ENCODE results near the gene NXNL2.

NXNL2 gene

GRCh38 chr9:88531920-88532698 is 2.9 kb upstream of the NXNL2 start:
- DNase-seq (ENCODE audit: low spot score) = no peak

GRCh38 chr9:88533951-88534455 is 975 bp upstream of the NXNL2 start:
- DNase-seq (ENCODE audit: low spot score) = no peak

- no peak for DNase-seq (ENCODE audit: low spot score)
Observed at GRCh38 chr9:88535226-88536022, 446 bp downstream of the NXNL2 start.

DNA sequence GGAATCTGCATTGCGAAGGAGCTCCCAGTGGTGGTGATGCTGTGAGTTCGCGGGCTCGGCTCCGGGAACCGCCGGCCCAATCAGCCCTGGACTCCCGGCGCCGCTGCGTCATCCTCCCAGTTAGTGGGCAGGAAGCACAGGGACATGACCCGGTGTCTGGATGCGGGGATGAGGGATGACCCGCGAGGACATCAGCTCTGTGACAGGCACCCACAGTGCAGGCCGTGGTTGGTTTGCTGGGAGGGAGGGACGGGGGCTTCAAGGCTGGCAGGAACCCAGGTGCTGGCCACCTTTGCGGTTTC is 996 bp downstream of the NXNL2 start:
- DNase-seq (ENCODE audit: low spot score) = no peak

DNA sequence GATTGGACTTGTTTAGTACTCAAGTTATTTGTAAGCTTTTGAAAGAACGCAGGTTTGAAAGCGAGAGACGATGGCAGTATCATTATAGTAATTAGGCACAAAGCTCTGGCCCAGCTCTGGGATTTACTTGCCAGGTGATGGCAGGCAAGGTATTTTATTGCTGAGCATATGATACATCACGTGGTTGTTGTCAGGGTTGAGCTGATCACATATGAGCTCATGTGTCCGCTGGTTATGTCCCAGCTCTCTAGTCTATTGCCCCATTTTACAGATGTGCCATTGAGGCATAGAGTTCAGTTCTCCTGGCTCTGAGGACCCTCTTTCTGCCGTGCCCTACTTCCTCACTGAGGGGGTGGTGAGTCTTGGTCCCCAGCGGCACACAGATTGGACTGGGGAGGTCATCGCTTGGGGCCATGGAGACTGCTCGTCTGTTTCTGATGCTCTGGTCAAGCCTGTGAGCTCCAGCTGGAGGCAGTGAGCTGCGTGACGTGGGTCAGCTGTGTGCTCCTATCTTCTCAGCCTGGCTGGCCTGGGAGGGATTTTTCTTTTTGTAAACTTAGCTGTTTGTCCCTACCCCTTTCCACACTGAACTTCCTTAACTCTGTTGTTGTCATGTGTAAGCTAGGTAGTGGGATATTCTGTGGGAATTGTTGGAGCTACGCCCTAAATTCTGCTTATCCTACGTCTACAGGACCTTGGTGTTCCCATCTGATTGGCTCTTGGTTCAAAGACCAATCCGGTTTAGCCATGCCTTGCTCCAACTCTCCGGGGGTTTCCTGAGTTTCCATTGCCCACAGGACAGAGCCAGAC is 2.2 kb downstream of the NXNL2 start:
- DNase-seq (ENCODE audit: low spot score) = no peak

GRCh38 chr9:88537761-88538091 is 2.7 kb downstream of the NXNL2 start:
- DNase-seq (ENCODE audit: low spot score) = peak; percentile 14

DNA sequence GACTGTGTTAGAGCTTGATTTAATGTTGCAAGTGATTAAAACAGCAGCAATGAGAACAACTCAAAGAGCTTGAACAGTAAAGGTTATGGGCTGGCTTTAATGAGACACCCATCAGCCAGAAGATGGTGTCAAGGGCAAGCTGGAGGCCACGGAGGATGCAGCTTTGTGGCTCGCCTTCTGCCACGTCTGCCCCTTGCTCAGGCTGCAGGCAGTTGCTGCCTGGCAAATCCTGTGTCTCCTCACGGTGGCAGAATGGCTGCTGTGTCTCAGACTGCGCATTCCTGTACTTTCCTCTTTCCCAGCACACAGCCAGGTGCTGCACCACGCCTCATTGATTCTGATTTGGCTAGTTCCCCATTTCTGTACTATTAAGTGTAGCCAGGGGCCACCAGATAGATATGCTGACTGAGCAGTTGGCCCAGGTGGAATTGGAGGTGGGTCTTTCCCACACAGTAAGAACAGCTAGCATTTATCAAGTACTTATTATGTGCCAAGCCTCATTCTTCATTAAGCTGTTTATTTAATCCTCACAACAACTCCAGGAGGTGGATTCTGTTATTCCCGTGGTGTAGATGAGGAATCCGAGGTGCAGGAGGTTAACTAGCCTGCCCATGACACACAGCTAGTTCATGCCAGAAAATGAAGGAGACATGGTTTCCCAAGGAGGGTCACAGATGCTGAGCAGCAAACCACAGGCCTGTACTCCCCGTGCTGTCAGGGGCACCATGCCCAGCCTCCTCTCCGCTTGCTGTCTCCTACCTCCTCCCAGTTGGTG is 3.5 kb downstream of the NXNL2 start:
- no peak for DNase-seq (ENCODE audit: low spot score)

- DNase-seq (ENCODE audit: low spot score) = no peak
Observed at GRCh38 chr9:88539246-88539645, 4.3 kb downstream of the NXNL2 start.

DNA sequence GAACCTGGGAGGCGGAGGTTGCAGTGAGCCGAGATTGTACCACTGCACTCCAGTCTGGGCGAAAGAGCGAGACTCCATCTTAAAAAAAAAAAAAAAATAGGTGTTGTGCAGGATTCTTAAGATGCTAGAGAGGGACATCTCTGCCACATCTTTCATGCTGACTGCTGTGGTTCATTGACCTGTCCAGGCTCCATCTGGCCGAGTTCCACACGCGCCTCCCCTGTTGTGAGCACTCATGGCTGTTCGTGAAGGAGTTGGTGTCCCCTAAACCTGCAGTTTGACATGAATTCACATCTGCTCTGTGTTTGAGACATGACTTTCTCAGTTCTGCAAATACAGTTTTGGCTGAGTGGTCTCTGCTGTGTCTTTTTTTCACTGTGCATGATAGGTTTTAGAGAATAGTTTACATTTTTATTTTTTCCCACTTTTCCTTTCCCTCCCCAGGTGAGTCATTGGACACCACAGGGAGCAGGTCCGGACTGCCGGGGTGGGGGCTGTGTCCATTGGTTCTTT is 5.3 kb downstream of the NXNL2 start:
- DNase-seq (ENCODE audit: low spot score) = no peak

GRCh38 chr9:88544245-88544644 is 9.3 kb downstream of the NXNL2 start:
- no peak for DNase-seq (ENCODE audit: low spot score)

GRCh38 chr9:88551546-88552137 is 16.7 kb downstream of the NXNL2 start:
- no peak for DNase-seq (ENCODE audit: low spot score)

DNA sequence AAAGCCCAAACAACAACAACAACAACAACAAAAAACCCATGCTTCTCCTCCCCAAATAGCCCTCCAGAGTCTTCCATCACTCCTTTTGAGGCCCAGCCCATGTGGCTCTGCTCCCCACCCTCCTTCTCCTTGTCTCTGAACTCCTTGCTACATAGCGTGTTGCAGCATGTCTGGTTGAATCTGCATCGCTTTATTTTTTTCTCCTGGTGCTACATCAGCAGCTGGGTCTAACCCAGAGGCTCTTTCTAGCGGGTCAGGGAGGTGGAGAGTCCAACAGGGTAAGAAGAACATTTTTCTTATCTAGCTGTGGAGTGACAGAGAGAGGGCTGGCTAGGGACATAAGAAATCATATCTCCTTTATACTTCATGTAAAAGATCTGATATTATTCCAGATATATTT is 18.4 kb downstream of the NXNL2 start:
- no peak for DNase-seq (ENCODE audit: low spot score)

DNA sequence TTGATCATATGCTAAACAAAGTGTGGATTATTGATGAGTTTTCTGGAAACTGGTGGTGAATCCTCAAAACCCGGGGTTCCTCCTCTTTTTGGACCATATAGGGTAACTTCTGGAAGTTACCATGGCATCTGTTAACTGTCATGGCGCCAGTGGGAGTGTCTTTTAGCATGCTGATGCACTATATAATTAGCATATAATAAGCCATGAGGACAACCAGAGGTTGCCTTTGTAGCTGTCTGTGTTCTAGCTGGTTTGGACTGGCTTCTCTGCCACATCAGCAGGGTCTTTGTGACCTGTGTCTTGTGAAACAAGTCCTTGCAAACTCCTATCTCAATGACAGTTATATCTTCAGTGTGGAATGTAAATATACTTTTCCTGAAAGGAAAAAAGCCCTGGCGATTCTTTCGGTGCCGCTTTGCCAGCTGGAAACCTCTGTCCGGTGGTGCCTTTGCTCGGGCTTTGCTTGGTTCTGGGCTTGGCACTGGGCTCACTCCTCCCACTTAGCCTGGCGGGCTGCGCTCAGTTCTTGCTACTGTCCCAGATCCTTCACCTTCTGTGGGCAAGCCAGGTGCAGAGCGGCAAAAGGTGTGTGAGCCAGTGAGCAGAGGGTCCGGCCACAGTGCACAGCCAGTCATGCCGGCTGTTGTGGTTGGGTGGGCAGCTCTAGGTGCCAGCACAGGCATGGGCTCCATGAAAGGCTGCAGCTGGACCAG is 20.4 kb downstream of the NXNL2 start:
- no peak for DNase-seq (ENCODE audit: low spot score)

DNA sequence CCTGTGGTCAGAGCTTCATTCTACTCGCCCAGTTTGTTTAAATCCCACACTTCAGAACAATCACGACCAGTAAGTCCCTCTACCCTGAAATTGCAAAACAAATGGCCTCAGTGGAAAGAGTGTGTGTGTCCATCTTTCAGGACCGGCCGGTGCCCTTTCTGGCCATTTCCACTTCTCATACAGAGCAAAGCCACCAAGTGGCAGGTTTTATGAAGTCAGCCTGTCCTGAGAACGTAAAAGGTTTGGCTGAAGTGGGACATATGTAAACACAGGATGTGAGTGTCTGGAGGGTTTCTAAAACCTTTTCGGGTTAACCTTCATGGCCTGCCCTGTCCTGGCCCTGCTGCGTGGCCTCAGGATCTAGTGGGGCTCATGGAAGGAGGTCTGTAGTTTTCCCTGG is 24.7 kb downstream of the NXNL2 start:
- no peak for DNase-seq (ENCODE audit: low spot score)

DNA sequence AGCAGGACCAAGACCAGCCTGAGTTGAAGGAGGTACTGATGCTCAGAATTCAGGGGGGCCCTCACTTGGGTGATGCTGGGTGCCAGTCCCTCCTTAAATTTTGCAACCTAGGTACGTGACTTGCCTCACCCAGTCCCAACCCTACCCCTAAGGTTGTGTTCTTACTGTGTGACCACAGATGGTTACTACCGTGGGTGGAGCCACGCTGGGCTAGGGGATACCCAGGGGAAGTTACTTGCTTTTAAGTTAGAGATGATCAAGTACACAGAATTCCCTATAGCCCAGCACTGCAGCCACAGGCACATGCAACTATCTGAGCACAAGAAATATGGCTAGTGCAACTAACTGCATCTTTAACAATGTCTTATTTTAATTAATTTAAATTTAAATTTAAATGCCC is 32.9 kb downstream of the NXNL2 start:
- no peak for DNase-seq (ENCODE audit: low spot score)

DNA sequence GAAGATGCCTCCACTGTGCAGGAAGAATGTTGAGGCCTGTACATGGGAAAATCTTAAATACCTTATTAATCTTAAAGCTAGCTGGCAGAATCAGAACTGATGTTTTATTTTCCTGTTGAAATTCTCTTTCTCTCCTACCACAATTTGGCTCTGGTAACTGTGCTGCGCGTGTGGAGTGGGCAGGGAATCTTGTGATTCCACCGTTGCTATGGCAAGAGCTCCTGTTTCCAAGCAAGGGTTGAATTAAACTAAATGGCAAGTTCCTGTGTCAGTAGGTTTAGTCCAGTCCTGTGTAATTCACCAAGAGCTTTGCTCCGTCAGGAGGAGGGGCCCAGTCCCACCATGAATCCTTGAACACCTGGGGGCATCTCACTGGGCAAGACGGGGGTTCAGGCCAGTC is 36.4 kb downstream of the NXNL2 start:
- DNase-seq (ENCODE audit: low spot score) = no peak

GRCh38 chr9:88572684-88573083 is 37.7 kb downstream of the NXNL2 start:
- DNase-seq (ENCODE audit: low spot score) = no peak

DNA sequence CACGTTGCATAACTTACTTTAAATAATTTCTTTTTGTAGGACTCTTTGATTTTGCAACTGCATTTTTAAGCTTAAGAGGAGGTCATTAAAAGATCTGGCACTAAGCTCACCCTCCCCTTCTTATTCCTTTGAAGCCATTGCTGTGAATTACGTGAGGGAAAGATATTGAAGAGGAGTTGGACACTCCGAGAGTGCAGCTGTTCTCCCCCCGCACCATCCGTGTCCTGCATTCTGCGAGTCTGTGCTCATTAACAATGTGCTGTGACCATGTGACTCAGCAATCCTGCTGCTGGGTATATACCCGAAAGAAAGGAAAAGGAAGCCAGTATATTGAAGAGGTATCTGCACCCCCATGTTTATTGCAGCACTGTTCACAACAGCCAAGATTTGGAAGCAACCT is 40.0 kb downstream of the NXNL2 start:
- no peak for DNase-seq (ENCODE audit: low spot score)

DNA sequence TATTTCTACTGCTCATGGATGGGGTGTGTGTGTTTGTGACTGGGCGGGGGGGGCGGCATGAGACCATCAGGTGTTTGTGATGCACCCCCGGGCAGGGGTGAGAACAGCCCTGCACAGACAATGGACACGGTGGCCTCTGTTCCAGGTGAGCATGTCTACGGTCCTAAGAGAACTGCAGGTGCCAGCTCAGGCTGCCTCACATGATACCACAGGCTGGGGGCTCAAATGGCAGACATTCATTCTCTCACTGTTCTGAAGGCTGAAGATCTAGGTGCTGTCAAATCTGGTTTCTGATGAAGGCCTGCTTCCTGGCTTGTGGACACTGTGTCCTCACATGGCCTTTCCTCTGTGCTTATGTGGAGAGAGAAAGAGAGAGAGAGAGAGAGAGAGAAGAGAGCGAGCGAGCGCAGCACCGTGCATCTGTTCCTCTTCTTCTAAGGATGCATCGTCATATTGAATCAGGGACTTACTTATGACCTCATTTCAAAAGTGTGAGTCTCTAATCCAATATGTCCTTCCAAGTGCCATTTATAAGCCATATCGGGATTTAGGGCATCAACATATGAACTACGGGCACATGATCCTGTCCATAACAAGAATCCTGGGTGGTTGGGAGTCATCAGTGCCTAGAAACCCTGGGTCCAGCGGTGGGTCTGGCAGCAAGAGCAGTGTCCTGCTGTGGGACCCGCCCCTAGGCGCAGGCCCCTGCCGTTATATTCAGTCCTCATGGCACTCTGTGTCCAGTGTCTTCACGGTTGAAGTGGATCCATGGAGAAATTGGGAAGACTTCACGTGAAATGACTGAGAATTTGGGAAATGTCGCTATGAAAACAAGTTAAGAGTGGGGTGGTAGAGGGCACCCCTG is 42.5 kb downstream of the NXNL2 start:
- DNase-seq (ENCODE audit: low spot score) = no peak
